Measurements from ENCODE around the gene ADAMTSL4.

Gene ADAMTSL4

GRCh38 chr1:150516616-150517015 lies 32.6 kb upstream of the ADAMTSL4 start:
- intact Hi-C loops (cut with micrococcal nuclease), result no loop called here
- H3K27me3 Mint-ChIP-seq, result peaks cover 7% of the 10 kb centered on the region
- no peaks in the 10 kb centered on the region for H3K9me3 Mint-ChIP-seq
- peaks cover 21% of the 10 kb centered on the region for H3K36me3 Mint-ChIP-seq (ENCODE audit: low read depth)
- H3K4me1 Mint-ChIP-seq (ENCODE audit: low read depth), result peaks cover 25% of the 10 kb centered on the region
- no peak overlapping the region for H3K27ac Mint-ChIP-seq
- no peak overlapping the region for H3K4me3 Mint-ChIP-seq

DNA sequence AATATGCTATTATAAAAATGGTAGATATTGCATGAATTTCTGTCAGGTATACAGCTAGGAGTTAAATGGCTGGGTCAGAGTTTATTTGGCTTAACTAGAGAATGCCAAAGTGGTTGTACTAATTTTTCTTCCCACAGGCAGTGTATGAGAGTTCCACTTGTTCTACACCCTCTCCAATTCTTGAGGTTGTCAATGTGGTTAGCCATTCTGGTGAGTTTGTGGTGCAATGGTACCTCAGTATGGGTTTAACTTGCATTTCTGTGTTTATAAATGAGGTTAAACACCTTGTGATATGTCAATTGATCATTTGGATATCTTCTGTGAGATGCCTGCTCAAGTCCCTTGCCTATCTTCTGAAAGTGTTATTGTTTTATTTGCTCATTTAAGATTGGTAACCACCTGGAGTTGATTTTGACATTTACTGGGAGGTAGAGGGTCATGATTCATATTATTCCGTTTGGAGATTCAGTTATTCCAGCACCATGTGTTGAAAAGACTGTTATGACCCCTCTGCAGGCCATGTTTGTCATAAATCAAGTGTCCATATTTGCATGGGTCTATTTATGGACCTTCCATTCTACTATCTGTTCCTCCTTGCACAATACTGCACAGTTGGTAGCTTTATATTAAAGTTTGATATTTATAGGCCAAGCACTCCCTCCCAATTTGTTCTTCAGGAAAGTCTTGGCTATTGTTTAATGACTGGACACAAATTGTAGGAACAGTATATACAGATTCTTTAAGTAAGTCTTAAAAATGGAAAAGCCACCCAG lies 27.8 kb upstream of the ADAMTSL4 start:
- no peaks in the 10 kb centered on the region for H3K9me3 Mint-ChIP-seq
- peaks cover under 1% of the 10 kb centered on the region for H3K27me3 Mint-ChIP-seq
- no peaks in the 10 kb centered on the region for H3K36me3 Mint-ChIP-seq (ENCODE audit: low read depth)
- H3K4me3 Mint-ChIP-seq, result no peak overlapping the region
- no peak overlapping the region for H3K27ac Mint-ChIP-seq
- intact Hi-C loops (cut with micrococcal nuclease), result no loop called here
- H3K4me1 Mint-ChIP-seq (ENCODE audit: low read depth), result peaks cover 2% of the 10 kb centered on the region

DNA sequence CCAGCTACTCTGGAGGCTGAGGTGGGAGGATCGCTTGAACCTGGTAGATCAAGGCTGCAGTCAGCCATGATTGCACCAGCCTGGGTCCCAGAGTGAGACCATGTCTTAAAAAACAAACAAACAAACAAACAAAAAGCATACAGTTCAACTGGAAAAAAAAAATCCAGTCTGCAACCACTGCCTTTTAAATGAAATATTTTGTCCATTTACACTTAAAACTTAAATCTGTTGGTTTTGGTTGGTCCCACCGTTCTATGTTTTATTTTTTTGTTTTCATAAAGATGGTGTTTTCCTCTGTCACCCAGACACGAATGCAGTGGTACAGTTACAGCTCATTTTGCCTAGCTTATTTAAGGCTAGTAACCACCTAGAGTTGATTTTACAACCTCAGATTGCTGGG lies 23.9 kb upstream of the ADAMTSL4 start:
- no peak overlapping the region for H3K4me3 Mint-ChIP-seq
- H3K9me3 Mint-ChIP-seq, result no peaks in the 10 kb centered on the region
- H3K4me1 Mint-ChIP-seq (ENCODE audit: low read depth), result no peaks in the 10 kb centered on the region
- H3K27ac Mint-ChIP-seq, result no peak overlapping the region
- no peaks in the 10 kb centered on the region for H3K36me3 Mint-ChIP-seq (ENCODE audit: low read depth)
- no peaks in the 10 kb centered on the region for H3K27me3 Mint-ChIP-seq
- intact Hi-C loops (cut with micrococcal nuclease), result no loop called here

GRCh38 chr1:150528196-150528595 lies 21.0 kb upstream of the ADAMTSL4 start:
- no peaks in the 10 kb centered on the region for H3K36me3 Mint-ChIP-seq (ENCODE audit: low read depth)
- no peaks in the 10 kb centered on the region for H3K9me3 Mint-ChIP-seq
- H3K27ac Mint-ChIP-seq, result no peak overlapping the region

DNA sequence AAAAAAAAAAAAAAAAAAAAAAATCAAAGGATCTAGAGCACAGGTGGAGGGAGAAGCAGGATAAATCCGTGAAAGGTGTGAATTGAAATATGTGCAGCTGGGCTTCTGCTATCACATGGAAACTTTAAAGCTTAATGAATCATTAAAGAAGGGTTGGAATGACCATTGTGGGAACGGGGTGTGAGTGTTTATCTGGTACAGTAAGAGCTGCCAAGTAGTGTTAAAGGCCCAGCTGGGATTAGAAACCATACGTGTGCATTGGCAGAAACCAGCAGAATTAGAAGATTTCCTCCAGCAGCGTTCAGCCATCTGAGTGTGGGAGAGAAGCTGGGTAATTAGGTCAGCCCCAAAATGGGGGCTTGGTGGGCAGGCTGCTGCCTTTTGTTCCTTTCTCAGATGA lies 20.2 kb upstream of the ADAMTSL4 start:
- H3K4me3 Mint-ChIP-seq, result no peak overlapping the region
- no peaks in the 10 kb centered on the region for H3K9me3 Mint-ChIP-seq
- H3K4me1 Mint-ChIP-seq (ENCODE audit: low read depth), result peaks cover 7% of the 10 kb centered on the region
- H3K27me3 Mint-ChIP-seq, result no peaks in the 10 kb centered on the region
- no peak overlapping the region for H3K27ac Mint-ChIP-seq
- H3K36me3 Mint-ChIP-seq (ENCODE audit: low read depth), result no peaks in the 10 kb centered on the region
- intact Hi-C loops (cut with micrococcal nuclease), result no loop called here

More at GRCh38 chr1:150528196-150528595, 21.0 kb upstream of the ADAMTSL4 start:
- H3K27me3 Mint-ChIP-seq, result no peaks in the 10 kb centered on the region
- H3K4me1 Mint-ChIP-seq (ENCODE audit: low read depth), result peaks cover 7% of the 10 kb centered on the region
- no peak overlapping the region for H3K4me3 Mint-ChIP-seq
- intact Hi-C loops (cut with micrococcal nuclease), result no loop called here

DNA sequence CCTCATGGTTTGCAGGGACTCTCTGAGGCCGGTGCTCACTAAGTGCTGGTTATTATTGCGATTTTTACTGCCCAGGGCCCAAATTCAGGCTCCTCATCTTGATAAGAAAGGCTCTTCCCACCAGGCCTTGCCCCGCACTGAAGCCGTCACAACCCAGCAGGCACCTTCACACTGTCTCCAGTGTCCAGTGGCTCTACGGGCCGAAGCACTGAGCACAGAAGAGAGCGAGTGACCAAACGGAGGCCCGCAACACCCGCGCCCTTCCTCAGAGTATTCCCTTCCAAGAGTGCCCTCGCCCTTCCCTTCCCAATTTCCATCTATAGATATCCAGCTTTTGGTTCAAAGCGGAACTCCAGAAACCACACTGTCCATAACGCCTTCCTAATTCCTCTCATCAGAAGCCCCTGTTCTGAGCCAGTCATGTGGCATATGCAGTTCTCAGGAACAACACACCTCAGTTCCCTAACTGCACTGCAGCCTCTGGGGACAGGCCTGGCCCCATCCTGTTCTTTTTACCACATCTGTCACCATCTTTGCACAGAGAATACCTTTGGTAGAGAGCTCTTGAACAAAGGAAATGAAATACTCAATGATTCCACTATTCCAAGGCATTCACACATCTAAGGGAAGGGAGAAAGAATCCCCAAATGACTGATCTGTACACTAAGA lies 18.6 kb upstream of the ADAMTSL4 start:
- no peaks in the 10 kb centered on the region for H3K27me3 Mint-ChIP-seq

GRCh38 chr1:150532860-150533259 lies 16.3 kb upstream of the ADAMTSL4 start:
- Mint-ChIP-seq H3K36me3 (ENCODE audit: low read depth) (no peaks in the 10 kb centered on the region), H3K4me3 (no peak overlapping the region), H3K27ac (no peak overlapping the region), H3K4me1 (ENCODE audit: low read depth) (peaks cover 7% of the 10 kb centered on the region), H3K9me3 (no peaks in the 10 kb centered on the region), H3K27me3 (no peaks in the 10 kb centered on the region)
- intact Hi-C loops (cut with micrococcal nuclease), result loop anchor here (1.0 kb wide), 1 partner anchor 69 kb away; no protein-coding TSS in a partner anchor

More for the DNA sequence above, 18.6 kb upstream of the ADAMTSL4 start:
- Mint-ChIP-seq H3K36me3 (ENCODE audit: low read depth) (no peaks in the 10 kb centered on the region), H3K4me1 (ENCODE audit: low read depth) (peaks cover 7% of the 10 kb centered on the region), H3K4me3 (no peak overlapping the region), H3K27ac (no peak overlapping the region), H3K9me3 (no peaks in the 10 kb centered on the region)
- intact Hi-C loops (cut with micrococcal nuclease), result no loop called here

DNA sequence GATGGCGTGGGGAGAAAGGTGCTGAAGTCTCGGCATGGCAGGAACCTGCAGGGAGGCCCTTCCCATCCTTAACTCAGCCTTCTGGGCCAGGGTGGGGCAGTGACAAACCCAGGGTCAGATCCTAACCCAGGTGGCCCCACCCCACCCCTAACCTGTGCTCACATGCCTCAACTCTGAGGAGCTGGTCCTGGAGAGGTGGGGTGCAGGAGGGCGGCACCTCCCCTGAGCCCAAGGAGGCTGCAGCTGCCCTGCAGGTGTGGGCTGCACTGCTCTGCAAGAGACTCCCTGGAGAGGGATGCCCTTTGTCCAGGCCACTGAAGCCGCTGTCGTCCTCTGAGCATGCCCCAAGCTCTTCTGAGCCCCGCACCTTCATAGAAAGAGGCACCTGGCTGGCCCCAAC lies 15.2 kb upstream of the ADAMTSL4 start:
- Mint-ChIP-seq H3K4me1 (ENCODE audit: low read depth) (peaks cover 7% of the 10 kb centered on the region), H3K4me3 (no peak overlapping the region), H3K9me3 (no peaks in the 10 kb centered on the region), H3K27ac (no peak overlapping the region), H3K36me3 (ENCODE audit: low read depth) (no peaks in the 10 kb centered on the region), H3K27me3 (no peaks in the 10 kb centered on the region)
- intact Hi-C loops (cut with micrococcal nuclease), result no loop called here

DNA sequence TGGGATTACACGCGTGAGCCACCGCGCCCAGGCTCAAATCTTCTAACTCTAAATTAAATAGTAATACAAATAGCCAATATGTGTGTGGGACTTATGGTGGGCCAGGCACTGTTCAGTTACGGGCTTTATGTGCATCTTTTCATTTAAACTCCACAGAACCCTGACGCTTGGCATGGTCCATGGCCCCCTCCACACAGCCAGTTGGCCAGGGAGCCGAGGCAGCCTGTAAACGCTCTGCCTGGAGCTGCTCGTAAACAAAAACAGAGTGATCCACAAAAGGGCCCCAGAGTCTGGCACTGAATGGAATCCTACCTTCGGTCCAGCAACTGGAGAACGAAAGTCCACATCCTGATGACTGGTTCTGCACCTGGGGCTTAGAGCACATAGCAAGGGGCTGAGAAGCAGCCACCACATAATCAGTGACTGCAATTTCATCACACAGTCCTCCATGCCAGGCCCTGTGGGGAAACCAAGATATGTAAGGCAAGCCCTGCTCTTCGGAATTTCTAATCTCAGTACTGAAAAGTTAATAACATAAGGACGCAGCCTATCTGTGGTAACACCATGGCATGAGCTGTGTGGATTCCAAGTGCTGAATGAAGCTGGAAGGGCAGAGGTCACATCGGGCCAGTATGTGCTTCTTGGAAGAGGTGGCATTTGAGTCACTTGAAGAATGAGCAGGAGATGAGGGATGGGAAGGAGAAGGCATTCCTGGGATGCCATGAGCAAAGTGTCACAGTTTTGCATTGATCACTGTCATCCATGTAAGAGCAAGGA lies 13.5 kb upstream of the ADAMTSL4 start:
- peaks cover 1% of the 10 kb centered on the region for H3K27me3 Mint-ChIP-seq
- H3K4me1 Mint-ChIP-seq (ENCODE audit: low read depth), result peaks cover 13% of the 10 kb centered on the region
- intact Hi-C loops (cut with micrococcal nuclease), result no loop called here
- no peaks in the 10 kb centered on the region for H3K36me3 Mint-ChIP-seq (ENCODE audit: low read depth)
- H3K4me3 Mint-ChIP-seq, result no peak overlapping the region
- no peaks in the 10 kb centered on the region for H3K9me3 Mint-ChIP-seq
- H3K27ac Mint-ChIP-seq, result no peak overlapping the region

DNA sequence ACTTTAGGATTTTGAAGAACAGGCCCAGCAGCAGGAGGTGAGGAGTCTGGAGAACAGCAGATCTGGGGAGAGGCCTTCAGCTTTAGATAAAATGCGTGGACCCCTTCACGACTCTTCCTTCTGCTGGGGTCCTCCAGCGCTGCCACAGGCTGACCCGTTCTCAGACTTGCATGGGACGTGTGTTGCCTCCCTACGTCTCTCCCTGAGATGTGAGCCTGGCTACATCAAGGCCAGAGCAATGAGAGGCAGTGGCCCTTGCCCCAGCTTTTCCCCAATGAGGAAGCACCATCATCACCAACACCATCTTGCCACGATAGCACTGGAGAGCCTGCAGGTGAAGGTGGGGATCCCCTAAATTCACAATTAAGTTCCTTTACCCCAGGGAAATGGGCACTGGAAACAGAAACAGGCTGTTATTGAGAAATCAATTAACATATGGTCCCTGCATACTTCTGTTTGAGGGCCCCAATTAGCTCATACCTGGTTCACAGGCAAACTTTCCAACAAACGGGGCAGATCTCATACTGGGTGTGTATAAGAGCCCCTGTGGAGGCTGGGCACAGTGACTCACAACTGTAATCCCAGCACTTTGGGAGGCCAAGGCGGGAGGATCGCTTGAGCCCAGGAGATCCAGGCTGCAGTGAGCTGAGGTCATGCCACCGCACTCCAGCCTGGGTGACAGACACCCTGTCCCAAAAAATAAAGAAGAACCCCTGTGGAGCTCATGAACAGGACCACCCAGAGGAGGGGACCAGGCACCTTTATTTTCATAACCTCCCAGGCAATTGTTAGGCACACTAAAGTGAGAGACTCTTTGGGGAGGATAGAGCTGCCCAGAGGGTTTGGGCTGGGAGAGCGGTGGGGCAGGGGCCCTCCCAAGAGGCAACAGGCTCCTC lies 12.1 kb upstream of the ADAMTSL4 start:
- no peak overlapping the region for H3K27ac Mint-ChIP-seq
- peaks cover 15% of the 10 kb centered on the region for H3K4me1 Mint-ChIP-seq (ENCODE audit: low read depth)
- intact Hi-C loops (cut with micrococcal nuclease), result no loop called here

GRCh38 chr1:150537732-150538684 lies 11.2 kb upstream of the ADAMTSL4 start:
- Mint-ChIP-seq H3K27ac (no peak overlapping the region), H3K36me3 (ENCODE audit: low read depth) (no peaks in the 10 kb centered on the region), H3K27me3 (peaks cover 1% of the 10 kb centered on the region), H3K4me3 (no peak overlapping the region), H3K9me3 (no peaks in the 10 kb centered on the region), H3K4me1 (ENCODE audit: low read depth) (peaks cover 11% of the 10 kb centered on the region)
- intact Hi-C loops (cut with micrococcal nuclease), result no loop called here

More for the DNA sequence above, 12.1 kb upstream of the ADAMTSL4 start:
- Mint-ChIP-seq H3K27me3 (peaks cover 1% of the 10 kb centered on the region), H3K36me3 (ENCODE audit: low read depth) (no peaks in the 10 kb centered on the region), H3K9me3 (no peaks in the 10 kb centered on the region), H3K4me3 (no peak overlapping the region)

DNA sequence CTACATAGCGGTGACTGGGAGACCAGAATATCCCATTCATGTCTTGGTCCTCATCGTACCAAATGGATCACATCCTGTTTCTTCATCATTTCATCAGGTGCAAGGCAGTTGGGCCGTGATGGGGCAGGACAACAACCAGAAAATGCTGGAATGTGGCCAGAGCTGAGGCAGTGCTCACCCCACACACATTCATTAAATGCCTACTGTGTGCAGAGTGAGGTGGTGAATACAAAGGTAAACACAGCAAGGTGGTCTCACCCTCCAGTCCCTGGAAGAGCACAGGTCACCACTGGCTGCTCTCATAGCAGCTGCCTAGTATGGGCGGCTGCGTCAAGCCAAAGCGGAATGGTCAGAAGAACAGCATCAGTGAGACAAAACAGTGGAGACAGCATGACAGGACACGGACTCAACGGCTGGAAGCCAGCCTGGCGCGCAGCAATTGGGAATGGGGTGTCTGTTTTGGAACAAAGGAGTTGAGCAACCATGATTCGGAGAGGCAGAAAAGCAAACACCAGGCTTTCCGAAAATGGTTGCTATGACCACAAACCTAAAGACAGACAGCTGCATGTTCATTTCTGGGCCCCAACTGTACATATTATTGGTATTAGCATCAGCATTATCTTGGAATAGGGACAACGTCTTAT lies 5.6 kb upstream of the ADAMTSL4 start:
- Mint-ChIP-seq H3K27me3 (peaks cover 6% of the 10 kb centered on the region), H3K27ac (no peak overlapping the region), H3K4me1 (ENCODE audit: low read depth) (peaks cover 16% of the 10 kb centered on the region), H3K4me3 (no peak overlapping the region), H3K9me3 (no peaks in the 10 kb centered on the region), H3K36me3 (ENCODE audit: low read depth) (no peaks in the 10 kb centered on the region)
- intact Hi-C loops (cut with micrococcal nuclease), result no loop called here
